Naive B cell (primary cell): ENCODE data around the gene GUK1. TPM values are rescaled to one million over a fixed set of nuclear protein-coding genes. Genes with fewer than 3 reads are reported as not detected.
A peak's percentile ranks its signal among the peaks of the same experiment; 100 is the strongest.

ENCODE experiments used
- ATAC-seq, 2 donors: fragments of 150-1000 bp; cut with Tn5 transposase; 2 replicates each; pipeline ENCODE4 v1.10.0; 2021; ENCODE audit warnings: low read depth in 2 of 2, mild to moderate bottlenecking in 2 of 2, moderate library complexity in 2 of 2
- DNase-seq: peaks from one replicate; pipeline ENCODE4 v3.0.0; 2022
- H3K27ac Mint-ChIP-seq, 6 donors: one replicate each; pipeline ENCODE4 v1.8.0; 2020 to 2022; ENCODE audit warnings: mild to moderate bottlenecking in 6 of 6, mixed read lengths in 6 of 6, moderate library complexity in 5 of 6, inconsistent platforms in 2 of 6
- H3K27me3 Mint-ChIP-seq, 3 donors: one replicate each; pipeline ENCODE4 v1.8.0; 2021 to 2022; ENCODE audit warnings: mixed read lengths in 3 of 3, mild to moderate bottlenecking in 1 of 3
- H3K36me3 Mint-ChIP-seq, 2 donors: one replicate each; pipeline ENCODE4 v1.8.0; 2020 to 2022; ENCODE audit warnings: mixed read lengths in 2 of 2, inconsistent platforms in 1 of 2, mild to moderate bottlenecking in 1 of 2
- H3K4me1 Mint-ChIP-seq, 3 donors: one replicate each; pipeline ENCODE4 v1.8.0; 2020 to 2022; ENCODE audit warnings: mixed read lengths in 3 of 3, inconsistent platforms in 1 of 3, mild to moderate bottlenecking in 1 of 3, moderate library complexity in 1 of 3
- H3K4me3 Mint-ChIP-seq, 8 donors: one replicate each; pipeline ENCODE4 v1.8.0; 2020 to 2022; ENCODE audit warnings: mild to moderate bottlenecking in 8 of 8, mixed read lengths in 8 of 8, moderate library complexity in 8 of 8, inconsistent platforms in 2 of 8
- H3K9me3 Mint-ChIP-seq, 7 donors: one replicate each; pipeline ENCODE4 v1.8.0; 2020 to 2022; ENCODE audit warnings: mixed read lengths in 7 of 7, mild to moderate bottlenecking in 5 of 7, inconsistent platforms in 2 of 7, moderate library complexity in 1 of 7
- polyA plus RNA-seq, 6 donors: library from polyadenylated mRNA; unstranded; fragments of 300-500 nt; fragmentation: Illumina TruSeq; gene quantifications; one replicate each; pipeline ENCODE4 v1.2.3, GENCODE V29; 2021; ENCODE audit warnings: low read depth in 6 of 6

GUK1 gene
- polyA plus RNA-seq, 6 donors from 2014 or later = 190 to 350 (median 220) TPM

GRCh38 chr1:228120857-228121489 lies 19.1 kb upstream of the GUK1 start:
- ATAC-seq (peak; percentile 84 to 88), DNase-seq (peak; percentile 50)
- Mint-ChIP-seq H3K27me3 (peaks cover 6 to 12% (median 9%) of the 10 kb centered on the region in 3 donors), H3K4me3 (peak overlapping the region in 3 of 8 donors; percentile 31 to 36 (median 34)), H3K9me3 (peaks cover 0 to 6% (median 0%) of the 10 kb centered on the region in 7 donors), H3K4me1 (peaks cover 0 to 13% (median 4%) of the 10 kb centered on the region in 3 donors), H3K27ac (peak overlapping the region in 3 of 6 donors; percentile 6 to 83 (median 72)), H3K36me3 (no peaks in the 10 kb centered on the region)

GRCh38 chr1:228122921-228123441 lies 17.1 kb upstream of the GUK1 start:
- DNase-seq (no peak), ATAC-seq (no peak)
- peaks cover 12 to 14% (median 13%) of the 10 kb centered on the region in 3 donors for H3K27me3 Mint-ChIP-seq
- H3K36me3 Mint-ChIP-seq = no peaks in the 10 kb centered on the region
- peak overlapping the region in 1 of 6 donors; percentile 45 for H3K27ac Mint-ChIP-seq
- peaks cover 0 to 3% (median 0%) of the 10 kb centered on the region in 7 donors for H3K9me3 Mint-ChIP-seq
- no peak overlapping the region for H3K4me3 Mint-ChIP-seq
- peaks cover 0 to 13% (median 4%) of the 10 kb centered on the region in 3 donors for H3K4me1 Mint-ChIP-seq

GRCh38 chr1:228123505-228123904 lies 16.6 kb upstream of the GUK1 start:
- DNase-seq (no peak), ATAC-seq (no peak)
- H3K36me3 Mint-ChIP-seq = no peaks in the 10 kb centered on the region
- peaks cover 0 to 13% (median 4%) of the 10 kb centered on the region in 3 donors for H3K4me1 Mint-ChIP-seq
- H3K9me3 Mint-ChIP-seq = no peaks in the 10 kb centered on the region
- H3K27ac Mint-ChIP-seq = no peak overlapping the region
- H3K4me3 Mint-ChIP-seq = no peak overlapping the region
- H3K27me3 Mint-ChIP-seq = peaks cover 12 to 18% (median 14%) of the 10 kb centered on the region in 3 donors

- Mint-ChIP-seq H3K27ac (no peak overlapping the region), H3K27me3 (peaks cover 12 to 18% (median 14%) of the 10 kb centered on the region in 3 donors), H3K36me3 (no peaks in the 10 kb centered on the region), H3K4me3 (no peak overlapping the region), H3K4me1 (peaks cover 0 to 14% (median 4%) of the 10 kb centered on the region in 3 donors), H3K9me3 (no peaks in the 10 kb centered on the region)
- no peak for ATAC-seq
- DNase-seq = no peak
Measured at GRCh38 chr1:228125185-228125584, 14.9 kb upstream of the GUK1 start.

GRCh38 chr1:228131766-228132165 lies 8.3 kb upstream of the GUK1 start:
- DNase-seq (no peak), ATAC-seq (no peak)
- H3K4me1 Mint-ChIP-seq = peaks cover 7 to 19% (median 16%) of the 10 kb centered on the region in 3 donors
- no peaks in the 10 kb centered on the region for H3K36me3 Mint-ChIP-seq
- no peak overlapping the region for H3K4me3 Mint-ChIP-seq
- H3K27me3 Mint-ChIP-seq = peaks cover 0 to 13% (median 8%) of the 10 kb centered on the region in 3 donors
- H3K9me3 Mint-ChIP-seq = no peaks in the 10 kb centered on the region
- peak overlapping the region in 1 of 6 donors; percentile 27 for H3K27ac Mint-ChIP-seq

- no peak overlapping the region for H3K4me3 Mint-ChIP-seq
- peaks cover 0 to 4% (median 0%) of the 10 kb centered on the region in 3 donors for H3K27me3 Mint-ChIP-seq
- DNase-seq (no peak), ATAC-seq (no peak)
- peaks cover 0 to under 1% (median 0%) of the 10 kb centered on the region in 7 donors for H3K9me3 Mint-ChIP-seq
- no peaks in the 10 kb centered on the region for H3K36me3 Mint-ChIP-seq
- peaks cover 22 to 38% (median 35%) of the 10 kb centered on the region in 3 donors for H3K4me1 Mint-ChIP-seq
- peak overlapping the region in 3 of 6 donors; percentile 50 to 74 (median 72) for H3K27ac Mint-ChIP-seq
Measured at GRCh38 chr1:228134591-228134990, 5.5 kb upstream of the GUK1 start.

- Mint-ChIP-seq H3K4me3 (peak overlapping the region in 1 of 8 donors; percentile 86), H3K9me3 (peaks cover 0 to 2% (median 0%) of the 10 kb centered on the region in 7 donors), H3K27me3 (no peaks in the 10 kb centered on the region), H3K4me1 (peaks cover 25 to 41% (median 38%) of the 10 kb centered on the region in 3 donors), H3K36me3 (no peaks in the 10 kb centered on the region), H3K27ac (peak overlapping the region; percentile 29 to 100 (median 96))
- no peak for DNase-seq
- no peak for ATAC-seq
Measured at GRCh38 chr1:228136901-228137300, 3.2 kb upstream of the GUK1 start.

- ATAC-seq (no peak), DNase-seq (no peak)
- Mint-ChIP-seq H3K4me1 (peaks cover 39 to 65% (median 61%) of the 10 kb centered on the region in 3 donors), H3K27me3 (no peaks in the 10 kb centered on the region), H3K27ac (peak overlapping the region; percentile 93 to 100 (median 100)), H3K4me3 (peak overlapping the region; percentile 84 to 98 (median 97)), H3K9me3 (peaks cover 0 to 2% (median 0%) of the 10 kb centered on the region in 7 donors), H3K36me3 (no peaks in the 10 kb centered on the region)
Measured at GRCh38 chr1:228139406-228139930, 611 bp upstream of the GUK1 start.

- Mint-ChIP-seq H3K4me1 (peaks cover 39 to 65% (median 65%) of the 10 kb centered on the region in 3 donors), H3K9me3 (peaks cover 0 to 2% (median 0%) of the 10 kb centered on the region in 7 donors), H3K36me3 (no peaks in the 10 kb centered on the region), H3K4me3 (peak overlapping the region; percentile 84 to 98 (median 97)), H3K27ac (peak overlapping the region; percentile 82 to 100 (median 98)), H3K27me3 (no peaks in the 10 kb centered on the region)
- DNase-seq (no peak), ATAC-seq (no peak)
Measured at GRCh38 chr1:228140724-228141225, 696 bp downstream of the GUK1 start.

GRCh38 chr1:228141226-228142044 lies 1.4 kb downstream of the GUK1 start:
- ATAC-seq (no peak), DNase-seq (no peak)
- H3K9me3 Mint-ChIP-seq = peaks cover 0 to 2% (median 0%) of the 10 kb centered on the region in 7 donors
- peaks cover 39 to 62% (median 58%) of the 10 kb centered on the region in 3 donors for H3K4me1 Mint-ChIP-seq
- H3K4me3 Mint-ChIP-seq = peak overlapping the region; percentile 84 to 98 (median 97)
- no peaks in the 10 kb centered on the region for H3K27me3 Mint-ChIP-seq
- no peaks in the 10 kb centered on the region for H3K36me3 Mint-ChIP-seq
- peak overlapping the region; percentile 82 to 100 (median 98) for H3K27ac Mint-ChIP-seq

GRCh38 chr1:228142155-228142691 lies 2.1 kb downstream of the GUK1 start:
- ATAC-seq (no peak), DNase-seq (no peak)
- H3K36me3 Mint-ChIP-seq = no peaks in the 10 kb centered on the region
- peaks cover 0 to 2% (median 0%) of the 10 kb centered on the region in 7 donors for H3K9me3 Mint-ChIP-seq
- no peaks in the 10 kb centered on the region for H3K27me3 Mint-ChIP-seq
- H3K4me1 Mint-ChIP-seq = peaks cover 31 to 54% (median 50%) of the 10 kb centered on the region in 3 donors
- peak overlapping the region; percentile 32 to 98 (median 82) for H3K4me3 Mint-ChIP-seq
- peak overlapping the region in 2 of 6 donors; percentile 54 to 76 for H3K27ac Mint-ChIP-seq

GRCh38 chr1:228142701-228143136 lies 2.6 kb downstream of the GUK1 start:
- H3K27me3 Mint-ChIP-seq = no peaks in the 10 kb centered on the region
- H3K4me1 Mint-ChIP-seq = peaks cover 30 to 49% (median 45%) of the 10 kb centered on the region in 3 donors
- peaks cover 0 to 2% (median 0%) of the 10 kb centered on the region in 7 donors for H3K9me3 Mint-ChIP-seq
- DNase-seq (no peak), ATAC-seq (no peak)
- peak overlapping the region in 7 of 8 donors; percentile 32 to 89 (median 64) for H3K4me3 Mint-ChIP-seq
- no peaks in the 10 kb centered on the region for H3K36me3 Mint-ChIP-seq
- peak overlapping the region in 1 of 6 donors; percentile 26 for H3K27ac Mint-ChIP-seq
